SK-N-MC (cell line): ENCODE measurements around the gene TSHZ1.

Experiments used
- EZH2 ChIP-seq: fragments of 200-600 bp; sonication (generic); IDR thresholded peaks from one replicate; pipeline ENCODE4 v1.6.1; 2017; ENCODE audit warnings: antibody characterized with exemption
- POLR2AphosphoS5 ChIP-seq: IDR thresholded peaks from 2 replicates; pipeline ENCODE4 v1.6.1; 2012; ENCODE audit warnings: mild to moderate bottlenecking, low read depth, low read length, borderline replicate concordance

DNA sequence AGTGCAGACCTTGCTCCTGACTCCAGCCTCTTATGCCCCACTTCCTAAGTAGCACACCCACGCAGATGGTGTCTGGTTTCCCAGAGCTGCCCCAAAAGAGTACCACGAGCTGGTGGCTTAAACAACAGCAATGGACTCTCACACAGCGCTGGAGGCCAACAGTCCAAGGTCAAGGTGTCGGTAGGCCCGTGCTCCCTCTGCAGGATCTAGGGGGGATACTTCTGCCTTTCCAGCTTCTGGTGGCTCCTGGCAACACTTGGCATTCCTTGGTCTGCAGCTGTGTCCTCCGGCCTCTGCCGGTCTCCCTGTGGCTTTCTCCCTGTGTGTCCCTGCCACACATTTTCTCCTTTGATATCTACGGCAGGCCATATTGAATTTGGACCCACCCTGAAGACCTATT lies 99.0 kb downstream of the TSHZ1 start:
- TF ChIP-seq POLR2AphosphoS5 (no peak), EZH2 (no peak)
